CD4-positive, alpha-beta T cell (primary cell): Measurements from ENCODE around the gene METRNL. TPM values are rescaled to one million over a fixed set of nuclear protein-coding genes. Genes with fewer than 3 reads are reported as not detected.
"Not testable (repeated sequence)": the region's sequence is repeated elsewhere in the genome, so short reads cannot be mapped to it uniquely, and the experiment has no call there.

Source experiments
- ATAC-seq: fragments of 200-7000 bp; cut with Tn5 transposase; one replicate; pipeline ENCODE4 v1.10.0; 2022; ENCODE audit warnings: mild to moderate bottlenecking; ENCODE audit not compliant: poor library complexity
- CTCF ChIA-PET: fragments of 350-600 bp; sonication (Branson Sonifier 250); formaldehyde crosslinking; loops from one replicate; lab custom pipeline; 2021; ENCODE audit warnings: antibody characterized with exemption, inconsistent platforms; lab: Charles Lee
- POLR2A ChIA-PET: fragments of 350-600 bp; sonication (Branson Sonifier 250); formaldehyde crosslinking; loops from one replicate; lab custom pipeline; 2021; ENCODE audit warnings: antibody characterized with exemption, inconsistent platforms; lab: Charles Lee
- DNase-seq, 14 experiments: peaks; one replicate each; pipeline ENCODE4 v3.0.0-alpha.2; 2013 to 2020; ENCODE audit warnings: mixed read lengths in 2 of 14
- H3K27ac ChIP-seq, 2 donors: one replicate each; pipeline versions ENCODE4 v1.5.1 to v1.7.0; 2013; ENCODE audit warnings: low read length in 2 of 2, low read depth in 1 of 2, mild to moderate bottlenecking in 1 of 2
- H3K27me3 ChIP-seq, 2 experiments: 1 replicate in 1 of 2; 2 replicates in 1 of 2; pipeline versions ENCODE4 v1.6.1 to v1.7.0; 2013; ENCODE audit warnings: low read length in 2 of 2, control low read depth in 1 of 2, mild to moderate bottlenecking in 1 of 2, moderate library complexity in 1 of 2; ENCODE audit not compliant: insufficient read depth in 2 of 2, control insufficient read depth in 1 of 2
- H3K36me3 ChIP-seq: one replicate; pipeline ENCODE4 v1.6.1; 2013; ENCODE audit warnings: low read length, control low read depth; ENCODE audit not compliant: insufficient read depth
- H3K4me1 ChIP-seq: one replicate; pipeline ENCODE4 v1.6.1; 2013; ENCODE audit warnings: low read length, control low read depth; ENCODE audit not compliant: insufficient read depth
- H3K4me3 ChIP-seq: one replicate; pipeline ENCODE4 v1.5.1; 2013; ENCODE audit warnings: mild to moderate bottlenecking, low read length, moderate library complexity
- H3K9me3 ChIP-seq, 2 experiments: 1 replicate in 1 of 2; 2 replicates in 1 of 2; pipeline versions ENCODE4 v1.6.1 to v1.7.0; 2013; ENCODE audit warnings: low read length in 2 of 2, mild to moderate bottlenecking in 2 of 2, control low read depth in 1 of 2, moderate library complexity in 1 of 2; ENCODE audit not compliant: control insufficient read depth in 1 of 2, insufficient read depth in 1 of 2
- H3K27ac Mint-ChIP-seq: one replicate; pipeline ENCODE4 v1.8.0; 2020; ENCODE audit warnings: mixed read lengths
- H3K27me3 Mint-ChIP-seq: one replicate; pipeline ENCODE4 v1.8.0; 2021; ENCODE audit warnings: mixed read lengths
- H3K36me3 Mint-ChIP-seq: one replicate; pipeline ENCODE4 v1.8.0; 2021; ENCODE audit warnings: low read depth, mixed read lengths
- H3K4me1 Mint-ChIP-seq: one replicate; pipeline ENCODE4 v1.8.0; 2021; ENCODE audit warnings: low read depth, mixed read lengths
- H3K4me3 Mint-ChIP-seq: one replicate; pipeline ENCODE4 v1.8.0; 2020; ENCODE audit warnings: mild to moderate bottlenecking, mixed read lengths
- H3K9me3 Mint-ChIP-seq: one replicate; pipeline ENCODE4 v1.8.0; 2020; ENCODE audit warnings: mixed read lengths
- CTCF ChIP-seq: fragments of 200-600 bp; IDR thresholded peaks from one replicate; pipeline ENCODE4 v1.8.0; 2022; ENCODE audit warnings: antibody characterized with exemption, mild to moderate bottlenecking
- intact Hi-C, 2 experiments: fragments of 100-400 bp; cut with DNase I in 1 of 2; cut with micrococcal nuclease in 1 of 2; formaldehyde crosslinking; loops; one replicate each; pipeline versions ENCODE4 v1.15.1 to v1.9.0; 2023 to 2025; cut with DNase I, micrococcal nuclease
- total RNA-seq, 174 experiments: library from RNA in 2 of 174; stranded (reverse) in 2 of 174; gene quantifications; one replicate each; pipeline ENCODE4 v1.2.3 and lab custom pipeline; 2021 to 2026

Gene METRNL
- total RNA-seq, 2 experiments from 2014 or later: 24.5 to 26.9 TPM

- no peak overlapping the region for H3K27ac Mint-ChIP-seq
- Histone ChIP-seq H3K36me3 (peaks cover 25% of the 10 kb centered on the region), H3K4me3 (no peak overlapping the region), H3K27me3 (no peaks in the 10 kb centered on the region), H3K4me1 (no peaks in the 10 kb centered on the region), H3K9me3 (peaks cover 9 to 13% of the 10 kb centered on the region in 2 experiments), H3K27ac (no peak overlapping the region)
- H3K27me3 Mint-ChIP-seq: no peaks in the 10 kb centered on the region
- CTCF ChIA-PET: no interaction called here
- ATAC-seq (no peak), DNase-seq (no peak)
- H3K36me3 Mint-ChIP-seq: peaks cover 82% of the 10 kb centered on the region
- TF ChIP-seq CTCF: no peak
- intact Hi-C loops: no loop called here
- POLR2A ChIA-PET: no interaction called here
- H3K4me3 Mint-ChIP-seq: no peak overlapping the region
- H3K4me1 Mint-ChIP-seq: peaks cover 6% of the 10 kb centered on the region
- peaks cover 5% of the 10 kb centered on the region for H3K9me3 Mint-ChIP-seq
Measured at GRCh38 chr17:83037874-83038165, 41.6 kb upstream of the METRNL start.

DNA sequence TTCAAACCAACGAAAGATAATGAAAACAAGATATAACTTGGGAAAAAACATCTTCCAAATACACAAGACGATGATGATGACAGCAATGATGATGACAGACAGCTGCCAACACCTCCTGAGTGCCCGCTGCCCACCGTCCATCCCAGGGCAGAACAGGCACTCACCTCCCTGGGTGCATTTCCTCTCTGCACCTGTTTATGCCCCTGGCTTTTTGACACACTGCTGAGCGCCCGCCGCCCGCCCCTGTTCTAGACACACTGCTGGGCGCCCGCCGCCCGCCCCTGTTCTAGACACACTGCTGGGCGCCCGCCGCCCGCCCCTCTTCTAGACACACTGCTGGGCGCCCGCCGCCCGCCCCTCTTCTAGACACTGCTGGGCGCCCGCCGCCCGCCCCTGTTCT lies 40.4 kb upstream of the METRNL start:
- CTCF ChIA-PET, H3K27ac Mint-ChIP-seq, POLR2A ChIA-PET, H3K27me3 Mint-ChIP-seq, H3K4me3 Mint-ChIP-seq, ATAC-seq, intact Hi-C loops, H3K4me1 ChIP-seq, H3K27ac ChIP-seq, H3K9me3 Mint-ChIP-seq, H3K27me3 ChIP-seq, DNase-seq, H3K4me3 ChIP-seq: not testable (repeated sequence)
- H3K9me3 ChIP-seq: peaks cover 9 to 13% of the 10 kb centered on the region in 2 experiments
- peaks cover 88% of the 10 kb centered on the region for H3K36me3 Mint-ChIP-seq
- peaks cover 22% of the 10 kb centered on the region for H3K36me3 ChIP-seq
- peaks cover 18% of the 10 kb centered on the region for H3K4me1 Mint-ChIP-seq

GRCh38 chr17:83041305-83041704 lies 38.1 kb upstream of the METRNL start:
- Mint-ChIP-seq H3K9me3 (peaks cover 5% of the 10 kb centered on the region), H3K27me3 (no peaks in the 10 kb centered on the region), H3K4me1 (peaks cover 26% of the 10 kb centered on the region), H3K4me3 (no peak overlapping the region), H3K27ac (no peak overlapping the region), H3K36me3 (peaks cover 80% of the 10 kb centered on the region)
- H3K4me3 ChIP-seq: no peak overlapping the region
- H3K27me3 ChIP-seq: no peaks in the 10 kb centered on the region
- ATAC-seq (no peak), DNase-seq (no peak)
- no peak for TF ChIP-seq CTCF
- intact Hi-C loops: loop anchor here in 1 of 2 experiments (10.0 kb wide), 1 partner anchor 257 kb away; no protein-coding TSS in a partner anchor
- no peak overlapping the region for H3K27ac ChIP-seq
- H3K36me3 ChIP-seq: peaks cover 9% of the 10 kb centered on the region
- peaks cover 3% of the 10 kb centered on the region for H3K4me1 ChIP-seq
- peaks cover 9 to 13% of the 10 kb centered on the region in 2 experiments for H3K9me3 ChIP-seq
- ChIA-PET CTCF (no interaction called here), POLR2A (interaction anchor here (0.6 kb wide), 1 partner anchor 156 kb away, joined by 3 read pairs; no protein-coding TSS in a partner anchor)

- H3K27ac Mint-ChIP-seq: no peak overlapping the region
Measured at GRCh38 chr17:83042522-83043158, 36.8 kb upstream of the METRNL start.

More at GRCh38 chr17:83042522-83043158, 36.8 kb upstream of the METRNL start:
- Histone ChIP-seq H3K4me1 (peaks cover 3% of the 10 kb centered on the region), H3K27ac (no peak overlapping the region), H3K27me3 (no peaks in the 10 kb centered on the region), H3K4me3 (no peak overlapping the region), H3K36me3 (peaks cover 7% of the 10 kb centered on the region), H3K9me3 (peaks cover 9 to 17% of the 10 kb centered on the region in 2 experiments)
- H3K27me3 Mint-ChIP-seq: no peaks in the 10 kb centered on the region
- CTCF ChIA-PET: no interaction called here
- TF ChIP-seq CTCF: no peak
- ATAC-seq: no peak
- DNase-seq: no peak
- intact Hi-C loops: loop anchor here in 1 of 2 experiments (10.0 kb wide), 1 partner anchor 258 kb away; no protein-coding TSS in a partner anchor
- peaks cover 74% of the 10 kb centered on the region for H3K36me3 Mint-ChIP-seq
- POLR2A ChIA-PET: interaction anchor here (0.9 kb wide), 1 partner anchor 9 kb away, joined by 4 read pairs; no protein-coding TSS in a partner anchor
- peaks cover 5% of the 10 kb centered on the region for H3K9me3 Mint-ChIP-seq
- H3K4me1 Mint-ChIP-seq: peaks cover 32% of the 10 kb centered on the region
- H3K4me3 Mint-ChIP-seq: no peak overlapping the region
